AG04449 (cell line): ENCODE results near the gene ADAMTSL5.

Experiments
- CTCF ChIA-PET: fragments of 350-600 bp; formaldehyde crosslinking; extraction: SDS; loops from one replicate; lab custom pipeline; 2021; ENCODE audit warnings: antibody characterized with exemption; lab: Yijun Ruan, JAX
- POLR2A ChIA-PET: fragments of 400-600, 350-600 bp; formaldehyde crosslinking; extraction: SDS; loops from one replicate; lab custom pipeline; 2020; ENCODE audit warnings: antibody characterized with exemption, inconsistent platforms; lab: Yijun Ruan, JAX
- DNase-seq: peaks from one replicate; pipeline ENCODE4 v3.0.0-alpha.2; 2010; ENCODE audit warnings: low read depth, low spot score
- H3K4me3 ChIP-seq: 2 replicates; pipeline ENCODE4 v1.5.1; 2011; ENCODE audit warnings: low read depth, mild to moderate bottlenecking, control low read depth, low read length
- TF ChIP-seq, protein P1 (sequence below): IDR thresholded peaks from one replicate; pipeline ENCODE4 v1.5.1; 2011; ENCODE audit warnings: mild to moderate bottlenecking, moderate library complexity, low read length, control low read depth, inconsistent platforms; ENCODE audit not compliant: insufficient read depth; ENCODE audit errors: missing control alignments

ADAMTSL5 gene

DNA sequence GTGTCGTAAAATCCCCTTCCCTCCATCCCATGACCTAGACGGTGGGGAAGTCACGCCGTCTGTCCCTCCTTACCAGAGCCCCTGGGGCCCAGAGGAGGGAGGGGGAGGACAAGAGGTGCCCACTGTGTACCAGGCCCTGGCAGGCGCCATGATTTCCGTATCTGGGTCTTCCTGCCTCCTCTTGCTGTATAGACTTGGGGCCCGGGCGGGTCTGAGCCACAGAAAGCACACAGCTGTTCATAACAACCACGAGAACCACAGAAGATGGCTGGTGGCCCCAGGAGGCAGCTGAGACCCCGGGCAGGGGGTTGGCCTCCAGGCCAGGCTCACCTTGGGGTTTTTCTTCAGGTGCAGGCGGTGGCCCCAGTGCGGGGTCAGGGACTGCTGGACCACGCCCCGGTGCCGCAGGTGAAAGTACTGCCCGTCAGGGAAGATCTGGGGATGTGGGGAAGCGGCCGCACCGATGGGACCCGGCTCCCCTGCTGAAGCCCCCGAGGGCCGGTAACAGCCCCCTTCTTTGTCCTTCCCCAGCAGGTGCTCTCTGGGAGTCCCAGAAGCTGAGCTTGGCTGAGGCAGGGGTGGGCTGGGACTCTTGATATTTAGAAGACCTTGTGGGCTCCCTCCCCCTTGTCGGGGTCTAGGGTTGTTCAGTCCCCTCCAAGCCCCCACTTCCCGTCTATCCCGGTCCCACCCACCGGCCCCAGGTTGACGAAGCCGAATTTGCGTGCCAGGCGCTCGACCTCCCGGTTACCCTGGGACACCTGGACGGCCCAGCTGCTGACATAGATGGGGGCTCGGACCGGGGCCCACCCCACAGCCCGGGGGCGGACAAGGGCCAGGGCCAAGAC, 23.1 kb downstream of the ADAMTSL5 start:
- ChIA-PET POLR2A (no interaction called here), CTCF (interaction anchor here (2.6 kb wide), 1 partner anchor 14 kb away, joined by 9 read pairs; no protein-coding TSS in a partner anchor)
- DNase-seq = no peak
- TF ChIP-seq, protein P1, sequence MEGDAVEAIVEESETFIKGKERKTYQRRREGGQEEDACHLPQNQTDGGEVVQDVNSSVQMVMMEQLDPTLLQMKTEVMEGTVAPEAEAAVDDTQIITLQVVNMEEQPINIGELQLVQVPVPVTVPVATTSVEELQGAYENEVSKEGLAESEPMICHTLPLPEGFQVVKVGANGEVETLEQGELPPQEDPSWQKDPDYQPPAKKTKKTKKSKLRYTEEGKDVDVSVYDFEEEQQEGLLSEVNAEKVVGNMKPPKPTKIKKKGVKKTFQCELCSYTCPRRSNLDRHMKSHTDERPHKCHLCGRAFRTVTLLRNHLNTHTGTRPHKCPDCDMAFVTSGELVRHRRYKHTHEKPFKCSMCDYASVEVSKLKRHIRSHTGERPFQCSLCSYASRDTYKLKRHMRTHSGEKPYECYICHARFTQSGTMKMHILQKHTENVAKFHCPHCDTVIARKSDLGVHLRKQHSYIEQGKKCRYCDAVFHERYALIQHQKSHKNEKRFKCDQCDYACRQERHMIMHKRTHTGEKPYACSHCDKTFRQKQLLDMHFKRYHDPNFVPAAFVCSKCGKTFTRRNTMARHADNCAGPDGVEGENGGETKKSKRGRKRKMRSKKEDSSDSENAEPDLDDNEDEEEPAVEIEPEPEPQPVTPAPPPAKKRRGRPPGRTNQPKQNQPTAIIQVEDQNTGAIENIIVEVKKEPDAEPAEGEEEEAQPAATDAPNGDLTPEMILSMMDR = no peak
- peak overlapping the region; percentile 72 for H3K4me3 ChIP-seq

DNA sequence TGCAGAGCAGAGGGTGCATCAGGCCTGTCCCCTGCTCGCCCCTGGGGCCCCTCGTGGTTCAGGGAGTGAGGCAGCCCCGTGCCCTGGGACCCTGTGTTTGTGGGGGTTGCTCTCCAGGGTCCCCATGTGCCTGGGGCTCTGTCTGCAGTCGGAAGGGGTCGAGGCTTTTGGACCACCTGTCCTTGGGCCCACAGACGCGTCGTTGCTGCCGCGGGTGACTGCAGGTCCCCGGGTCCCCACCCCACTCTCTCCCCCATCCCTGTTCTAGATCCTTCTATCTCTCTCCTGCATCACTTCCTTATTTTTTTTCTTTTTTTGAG, 24.6 kb downstream of the ADAMTSL5 start:
- no peak overlapping the region for H3K4me3 ChIP-seq
- TF ChIP-seq, protein P1 = no peak
- DNase-seq = no peak
- POLR2A ChIA-PET = no interaction called here
- CTCF ChIA-PET = no interaction called here

DNA sequence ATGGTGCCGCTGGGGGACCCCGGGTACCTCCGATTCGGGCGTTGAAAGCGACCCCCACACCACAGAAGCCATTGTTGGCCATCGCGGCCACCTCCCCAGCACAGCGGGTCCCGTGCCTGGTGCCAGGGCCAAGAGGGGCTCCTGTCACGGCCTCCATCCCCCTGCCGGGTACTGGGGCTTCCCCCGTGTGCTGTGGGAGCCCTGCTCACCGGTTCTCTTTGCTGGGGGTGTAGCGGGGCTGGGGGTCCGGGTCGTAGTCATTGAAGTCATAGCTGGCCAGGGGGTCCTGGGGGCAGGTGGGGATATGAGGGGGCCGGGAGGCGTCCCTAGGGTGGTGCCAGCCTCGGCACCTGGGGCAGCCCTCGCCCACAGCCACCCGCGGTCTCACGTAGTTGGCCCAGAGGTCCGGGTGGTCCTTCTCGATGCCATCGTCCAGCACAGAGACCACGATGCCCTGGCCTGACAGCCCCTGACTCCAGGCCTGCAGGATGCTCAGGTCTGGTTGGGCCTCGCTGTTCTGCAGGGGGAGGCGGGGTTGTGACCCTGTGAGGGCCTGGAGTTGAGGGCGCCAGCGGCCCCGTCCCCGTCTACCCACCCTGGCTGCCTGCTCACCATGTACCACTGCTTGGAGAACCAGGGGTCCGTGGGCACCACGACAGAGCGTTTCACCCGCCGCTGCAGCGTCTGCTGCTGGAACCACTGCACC, 25.1 kb downstream of the ADAMTSL5 start:
- POLR2A ChIA-PET = no interaction called here
- CTCF ChIA-PET = no interaction called here
- TF ChIP-seq, protein P1 = no peak

DNA sequence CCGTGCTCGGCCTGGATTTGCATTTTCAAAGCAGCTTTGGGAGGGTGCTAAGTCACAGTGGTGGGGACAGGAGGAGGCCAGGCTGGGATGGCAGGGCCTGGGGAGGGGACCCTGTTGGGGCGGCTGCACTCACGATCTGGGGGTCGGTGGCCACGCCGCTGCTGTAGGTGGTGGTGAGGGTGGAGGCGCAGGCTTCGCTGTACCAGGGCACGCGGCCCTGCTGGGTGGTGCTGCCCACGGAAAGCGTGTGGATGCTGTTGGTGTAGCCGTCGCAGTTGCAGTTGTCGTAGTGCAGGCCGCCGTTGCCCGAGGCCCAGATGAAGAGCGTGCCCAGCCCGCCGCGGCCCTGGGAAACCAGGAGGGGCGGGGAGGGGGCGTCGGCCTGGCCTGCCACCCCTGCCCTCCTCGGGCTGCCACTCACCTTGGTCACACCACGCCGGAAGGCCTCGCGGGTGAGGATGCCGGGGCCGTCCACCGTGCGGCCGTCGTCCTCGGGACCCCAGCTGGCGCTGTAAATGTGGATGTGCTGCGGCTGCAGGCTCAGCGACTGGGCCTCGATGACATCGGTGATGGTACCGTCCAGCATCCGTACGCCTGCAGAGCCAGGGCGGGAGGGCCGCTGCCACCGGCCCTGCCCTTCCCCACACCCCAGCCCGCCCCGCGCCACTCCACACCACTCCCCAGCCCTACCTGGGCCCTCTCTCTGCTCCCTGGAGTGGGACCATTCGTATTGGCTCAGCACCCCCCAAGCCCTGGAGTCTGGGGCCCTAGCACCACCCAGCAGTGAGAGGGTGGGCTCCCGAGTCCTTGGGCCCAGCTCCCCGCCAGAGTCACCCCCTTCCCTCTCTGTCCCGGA, 25.9 kb downstream of the ADAMTSL5 start:
- no peak for DNase-seq
- no peak overlapping the region for H3K4me3 ChIP-seq
- TF ChIP-seq, protein P1 = no peak
- ChIA-PET CTCF (no interaction called here), POLR2A (no interaction called here)

More for the DNA sequence above, 25.1 kb downstream of the ADAMTSL5 start:
- no peak for DNase-seq
- H3K4me3 ChIP-seq = no peak overlapping the region

DNA sequence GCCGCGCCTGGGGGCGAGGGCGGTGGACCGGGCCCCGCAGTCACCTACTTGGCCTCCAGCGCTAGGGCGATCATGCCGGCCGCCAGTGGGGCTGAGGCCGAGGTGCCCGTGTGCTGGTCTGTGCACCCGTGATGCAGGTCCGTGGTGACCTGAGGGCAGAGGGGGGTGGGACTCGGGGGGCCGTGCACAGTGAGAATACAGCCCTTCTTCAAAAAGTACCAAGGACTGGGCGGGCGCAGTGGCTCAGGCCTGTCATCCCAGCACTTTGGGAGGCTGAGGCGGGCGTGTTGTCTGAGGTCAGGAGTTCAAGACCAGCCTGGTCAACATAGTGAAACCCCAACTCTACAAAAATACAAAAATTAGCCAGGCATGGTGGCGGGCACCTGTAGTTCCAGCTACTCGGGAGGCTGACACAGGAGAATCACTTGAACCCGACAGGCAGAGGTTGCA, 28.8 kb downstream of the ADAMTSL5 start:
- no peak for DNase-seq
- TF ChIP-seq, protein P1 = no peak
- ChIA-PET POLR2A (no interaction called here), CTCF (interaction anchor here (1.3 kb wide), 1 partner anchor 38 kb away, joined by 3 read pairs; no protein-coding TSS in a partner anchor)
- no peak overlapping the region for H3K4me3 ChIP-seq
